ENCODE measurements around the gene ZNRD2. TPM values are rescaled to one million over a fixed set of nuclear protein-coding genes. Genes with fewer than 3 reads are reported as not detected.

Gene ZNRD2
- polyA plus RNA-seq, 3 donors, result 48.5 to 65.1 (median 56.2) TPM

DNA sequence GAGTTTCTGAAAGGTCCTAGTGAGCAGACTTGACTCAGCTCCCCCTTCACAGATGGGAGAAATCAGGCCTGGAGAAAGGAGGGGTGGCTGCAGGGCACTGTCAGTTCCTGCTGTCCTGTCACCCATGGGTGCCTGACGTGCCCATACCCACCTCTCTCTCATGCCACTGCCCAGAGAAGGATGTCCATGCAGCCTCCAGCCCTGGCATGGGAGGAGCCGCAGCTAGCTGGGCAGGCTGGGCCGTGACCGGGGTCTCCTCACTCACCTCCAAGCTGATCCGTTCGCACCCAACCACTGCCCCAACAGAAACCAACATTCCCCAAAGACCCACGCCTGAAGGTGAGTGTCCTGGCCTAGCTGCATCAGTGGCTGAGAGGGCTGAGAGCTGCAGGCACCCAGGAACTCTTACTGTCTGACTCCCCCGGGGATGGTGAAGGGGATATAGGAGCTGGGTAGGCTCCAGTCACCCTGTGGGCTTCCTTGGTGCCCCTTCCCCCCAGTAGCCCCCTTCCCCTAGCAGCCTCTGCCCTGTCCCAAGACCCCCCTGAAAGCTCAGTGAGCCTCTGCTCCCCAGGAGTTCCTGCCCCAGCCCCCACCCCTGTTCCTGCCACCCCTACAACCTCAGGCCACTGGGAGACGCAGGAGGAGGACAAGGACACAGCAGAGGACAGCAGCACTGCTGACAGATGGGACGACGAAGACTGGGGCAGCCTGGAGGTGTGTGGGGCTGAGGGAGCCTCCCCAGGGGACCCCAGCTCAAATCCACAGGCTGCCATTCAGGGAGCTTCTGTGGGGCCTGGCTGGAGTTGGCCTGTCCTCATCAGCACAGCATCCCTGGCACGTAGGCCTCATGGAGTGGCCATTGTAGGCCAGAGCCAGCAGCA lies 33.6 kb upstream of the ZNRD2 start:
- Mint-ChIP-seq H3K27me3 (ENCODE audit: low read depth in 3 of 3) (peaks cover 0 to 1% (median 0%) of the 10 kb centered on the region in 3 donors), H3K9me3 (no peaks in the 10 kb centered on the region), H3K4me3 (no peak overlapping the region), H3K27ac (peak overlapping the region in 2 of 7 donors; percentile 25 to 69), H3K4me1 (peaks cover 10% of the 10 kb centered on the region), H3K36me3 (peaks cover 45 to 68% of the 10 kb centered on the region in 2 donors)
- intact Hi-C loops (cut with micrococcal nuclease), result loop anchor here in 1 of 2 donors (10.0 kb wide), 1 partner anchor 272 kb away; the partner anchor contains the start of gene POLA2
- H3K27me3 ChIP-seq (ENCODE audit: control insufficient read depth in 2 of 2, insufficient read depth in 2 of 2, low read length in 2 of 2), result no peaks in the 10 kb centered on the region
- no peaks in the 10 kb centered on the region for H3K9me3 ChIP-seq (replicated peaks in 1 of 2; ENCODE audit: control insufficient read depth in 1 of 2, insufficient read depth in 1 of 2, low read length in 2 of 2)
- H3K4me2 ChIP-seq (replicated peaks; ENCODE audit: extremely low read depth, low read length, poor library complexity, severe bottlenecking), result no peak overlapping the region
- H3K27ac ChIP-seq (ENCODE audit: low read depth in 1 of 2, low read length in 2 of 2), result no peak overlapping the region
- H3K4me3 ChIP-seq (replicated peaks in 1 of 3; ENCODE audit: low read depth in 2 of 3, low read length in 3 of 3), result no peak overlapping the region
- DNase-seq, result no peak
- H4K20me1 ChIP-seq (ENCODE audit: insufficient read depth, low read length), result peaks cover 17% of the 10 kb centered on the region
- H2AFZ ChIP-seq (ENCODE audit: insufficient read depth, low read depth, low read length, poor library complexity, severe bottlenecking), result no peak overlapping the region
- H3K9ac ChIP-seq (ENCODE audit: insufficient read depth, low read length, poor library complexity, severe bottlenecking), result no peak overlapping the region
- H3K4me1 ChIP-seq (ENCODE audit: control insufficient read depth in 1 of 2, insufficient read depth in 2 of 2, low read length in 2 of 2), result peaks cover 11 to 23% of the 10 kb centered on the region in 2 donors
- H3K79me2 ChIP-seq (ENCODE audit: insufficient read depth, low read length), result no peaks in the 10 kb centered on the region
- peaks cover 57 to 64% of the 10 kb centered on the region in 2 donors for H3K36me3 ChIP-seq (replicated peaks in 1 of 2; ENCODE audit: control insufficient read depth in 1 of 2, insufficient read depth in 2 of 2, low read length in 2 of 2)
- TF ChIP-seq, protein P1, sequence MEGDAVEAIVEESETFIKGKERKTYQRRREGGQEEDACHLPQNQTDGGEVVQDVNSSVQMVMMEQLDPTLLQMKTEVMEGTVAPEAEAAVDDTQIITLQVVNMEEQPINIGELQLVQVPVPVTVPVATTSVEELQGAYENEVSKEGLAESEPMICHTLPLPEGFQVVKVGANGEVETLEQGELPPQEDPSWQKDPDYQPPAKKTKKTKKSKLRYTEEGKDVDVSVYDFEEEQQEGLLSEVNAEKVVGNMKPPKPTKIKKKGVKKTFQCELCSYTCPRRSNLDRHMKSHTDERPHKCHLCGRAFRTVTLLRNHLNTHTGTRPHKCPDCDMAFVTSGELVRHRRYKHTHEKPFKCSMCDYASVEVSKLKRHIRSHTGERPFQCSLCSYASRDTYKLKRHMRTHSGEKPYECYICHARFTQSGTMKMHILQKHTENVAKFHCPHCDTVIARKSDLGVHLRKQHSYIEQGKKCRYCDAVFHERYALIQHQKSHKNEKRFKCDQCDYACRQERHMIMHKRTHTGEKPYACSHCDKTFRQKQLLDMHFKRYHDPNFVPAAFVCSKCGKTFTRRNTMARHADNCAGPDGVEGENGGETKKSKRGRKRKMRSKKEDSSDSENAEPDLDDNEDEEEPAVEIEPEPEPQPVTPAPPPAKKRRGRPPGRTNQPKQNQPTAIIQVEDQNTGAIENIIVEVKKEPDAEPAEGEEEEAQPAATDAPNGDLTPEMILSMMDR (IDR thresholded peaks at IDR 0.05), result no peak
- WGBS (ENCODE audit: insufficient coverage), result 97% methylated on average over 4 of the region's 12 CpGs

DNA sequence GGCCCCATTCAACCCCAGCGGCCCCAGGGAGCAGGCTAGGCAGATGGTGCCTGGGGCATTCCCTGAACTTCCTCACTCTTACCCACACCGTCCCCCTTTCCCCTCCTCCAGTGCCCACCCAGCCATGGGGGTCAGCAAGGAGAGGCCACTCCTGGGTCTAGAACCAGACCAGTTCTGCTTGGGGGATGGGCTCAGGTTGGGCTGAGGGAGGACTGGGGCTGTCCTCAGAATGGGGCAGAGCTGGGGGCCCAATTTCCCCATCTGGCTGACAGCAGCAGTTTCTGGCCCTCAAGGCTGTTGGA lies 33.0 kb upstream of the ZNRD2 start:
- peak in 1 of 3 donors; percentile 4 for DNase-seq
- peaks cover 0 to 1% (median 0%) of the 10 kb centered on the region in 3 donors for H3K27me3 Mint-ChIP-seq (ENCODE audit: low read depth in 3 of 3)
- Histone ChIP-seq H2AFZ (ENCODE audit: insufficient read depth, low read depth, low read length, poor library complexity, severe bottlenecking) (no peak overlapping the region), H3K27me3 (ENCODE audit: control insufficient read depth in 2 of 2, insufficient read depth in 2 of 2, low read length in 2 of 2) (no peaks in the 10 kb centered on the region), H4K20me1 (ENCODE audit: insufficient read depth, low read length) (peaks cover 17% of the 10 kb centered on the region), H3K79me2 (ENCODE audit: insufficient read depth, low read length) (no peaks in the 10 kb centered on the region), H3K9me3 (replicated peaks in 1 of 2; ENCODE audit: control insufficient read depth in 1 of 2, insufficient read depth in 1 of 2, low read length in 2 of 2) (no peaks in the 10 kb centered on the region), H3K9ac (ENCODE audit: insufficient read depth, low read length, poor library complexity, severe bottlenecking) (no peak overlapping the region), H3K4me1 (ENCODE audit: control insufficient read depth in 1 of 2, insufficient read depth in 2 of 2, low read length in 2 of 2) (peaks cover 11 to 27% of the 10 kb centered on the region in 2 donors), H3K27ac (ENCODE audit: low read depth in 1 of 2, low read length in 2 of 2) (no peak overlapping the region), H3K4me3 (replicated peaks in 1 of 3; ENCODE audit: low read depth in 2 of 3, low read length in 3 of 3) (no peak overlapping the region), H3K4me2 (replicated peaks; ENCODE audit: extremely low read depth, low read length, poor library complexity, severe bottlenecking) (no peak overlapping the region), H3K36me3 (replicated peaks in 1 of 2; ENCODE audit: control insufficient read depth in 1 of 2, insufficient read depth in 2 of 2, low read length in 2 of 2) (peaks cover 53 to 59% of the 10 kb centered on the region in 2 donors)
- H3K4me3 Mint-ChIP-seq, result no peak overlapping the region
- intact Hi-C loops (cut with micrococcal nuclease), result loop anchor here in 1 of 2 donors (10.0 kb wide), 1 partner anchor 272 kb away; the partner anchor contains the start of gene POLA2
- TF ChIP-seq, protein P1 (IDR thresholded peaks at IDR 0.05), result no peak
- peak overlapping the region in 1 of 7 donors; percentile 25 for H3K27ac Mint-ChIP-seq
- H3K4me1 Mint-ChIP-seq, result peaks cover 12% of the 10 kb centered on the region
- peaks cover 41 to 62% of the 10 kb centered on the region in 2 donors for H3K36me3 Mint-ChIP-seq
- no peaks in the 10 kb centered on the region for H3K9me3 Mint-ChIP-seq
- WGBS (ENCODE audit: insufficient coverage), result 93% methylated on average over 2 of the region's 2 CpGs
